GM23248 (cell line): ENCODE results near the gene NTF4. TPM values are rescaled to one million over a fixed set of nuclear protein-coding genes. Genes with fewer than 3 reads are reported as not detected.

ENCODE experiments used
- DNase-seq: peaks from one replicate; pipeline ENCODE4 v3.0.0-alpha.2; 2015
- H2AFZ ChIP-seq: fragments of 200-600 bp; sonication (generic); 2 replicates; pipeline ENCODE4 v1.6.1; 2016; ENCODE audit warnings: antibody characterized with exemption
- H3F3A ChIP-seq: fragments of 200-600 bp; sonication (generic); 2 replicates; pipeline ENCODE4 v1.6.1; 2016; ENCODE audit warnings: mild to moderate bottlenecking, antibody characterized with exemption, mixed run types; ENCODE audit not compliant: insufficient read depth
- H3K27ac ChIP-seq: fragments of 200-600 bp; sonication (generic); 2 replicates; pipeline ENCODE4 v1.5.1; 2016; ENCODE audit warnings: mild to moderate bottlenecking
- H3K27me3 ChIP-seq: fragments of 200-600 bp; sonication (generic); replicated peaks from 2 replicates; pipeline ENCODE4 v1.6.1; 2016; ENCODE audit warnings: mild to moderate bottlenecking; ENCODE audit not compliant: insufficient read depth
- H3K36me3 ChIP-seq: fragments of 200-600 bp; sonication (generic); 2 replicates; pipeline ENCODE4 v1.6.1; 2016; ENCODE audit warnings: low read depth, mild to moderate bottlenecking
- H3K4me1 ChIP-seq: fragments of 200-600 bp; sonication (generic); 2 replicates; pipeline ENCODE4 v1.6.1; 2016; ENCODE audit warnings: mild to moderate bottlenecking; ENCODE audit not compliant: insufficient read depth
- H3K4me2 ChIP-seq: fragments of 200-600 bp; sonication (generic); one replicate; pipeline ENCODE4 v1.6.1; 2016; ENCODE audit warnings: mild to moderate bottlenecking; ENCODE audit not compliant: unreplicated experiment
- H3K4me3 ChIP-seq: fragments of 200-600 bp; sonication (generic); 2 replicates; pipeline ENCODE4 v1.5.1; 2016; ENCODE audit warnings: mild to moderate bottlenecking
- H3K79me2 ChIP-seq: fragments of 200-600 bp; sonication (generic); 2 replicates; pipeline ENCODE4 v1.6.1; 2016; ENCODE audit warnings: mild to moderate bottlenecking; ENCODE audit not compliant: insufficient read depth
- H3K9ac ChIP-seq: fragments of 200-600 bp; sonication (generic); 2 replicates; pipeline ENCODE4 v1.6.1; 2016; ENCODE audit warnings: mild to moderate bottlenecking
- H3K9me2 ChIP-seq: fragments of 200-600 bp; sonication (generic); 2 replicates; pipeline ENCODE4 v1.6.1; 2016; ENCODE audit warnings: mixed run types, mild to moderate bottlenecking, moderate library complexity; ENCODE audit not compliant: insufficient read depth
- H3K9me3 ChIP-seq: fragments of 200-600 bp; sonication (generic); one replicate; pipeline ENCODE4 v1.6.1; 2017; ENCODE audit warnings: low read depth
- H4K20me1 ChIP-seq: fragments of 200-600 bp; sonication (generic); 2 replicates; pipeline ENCODE4 v1.6.0; 2016; ENCODE audit not compliant: insufficient read depth
- EZH2 ChIP-seq: fragments of 200-600 bp; sonication (generic); IDR thresholded peaks from 2 replicates; pipeline ENCODE4 v1.6.1; 2018; ENCODE audit warnings: antibody characterized with exemption, mild to moderate bottlenecking; ENCODE audit not compliant: insufficient read depth, poor library complexity, severe bottlenecking
- EZH2phosphoT487 ChIP-seq: fragments of 200-600 bp; sonication (generic); IDR thresholded peaks from 2 replicates; pipeline ENCODE4 v1.6.1; 2018; ENCODE audit warnings: antibody characterized with exemption, moderate library complexity, mild to moderate bottlenecking, low read depth; ENCODE audit not compliant: insufficient read depth
- WGBS, 2 experiments: methylation state at CpG; one replicate each; pipeline ENCODE4 v1.1.6; 2015 to 2017; ENCODE audit warnings: low lambda C conversion rate in 2 of 2, low coverage in 1 of 2; ENCODE audit errors: missing lambda C conversion rate in 2 of 2; 5-methylcytosine and 5-hydroxymethylcytosine counted together
- in situ Hi-C: fragments of 300-500 bp; cut with MboI; formaldehyde crosslinking; loops from 2 replicates; pipeline ENCODE4 v1.15.0; 2020
- polyA plus RNA-seq: library from polyadenylated mRNA; unstranded; fragments of >200 nt; fragmentation: Nextera tagmentation; extraction: Ambion mirVana; gene quantifications from 2 replicates; pipeline ENCODE4 v1.2.1, GENCODE V29; 2016
- total RNA-seq: library from RNA; depleted of rRNA; stranded (reverse); fragments of >200 nt; shearing (Covaris generic); gene quantifications from 2 replicates; pipeline ENCODE4 v1.2.3, GENCODE V29; 2014

NTF4 gene
- total and polyA plus RNA-seq, 2 experiments from 2014 or later, result 0.51 TPM; not detected in 1

- WGBS, 2 experiments, result 90 to 95% methylated on average over 6 of the region's 6 CpGs
- H3K36me3 ChIP-seq, result peaks cover 55% of the 10 kb centered on the region
Observed at GRCh38 chr19:49092686-49093085, 28.1 kb upstream of the NTF4 start.

GRCh38 chr19:49091391-49092038 lies 26.9 kb upstream of the NTF4 start:
- Histone ChIP-seq H3K79me2 (peaks cover 100% of the 10 kb centered on the region), H3K4me1 (peaks cover 12% of the 10 kb centered on the region), H3K4me3 (no peak overlapping the region), H3K4me2 (no peak overlapping the region), H3K27ac (no peak overlapping the region), H3K9ac (no peak overlapping the region), H3K9me3 (no peaks in the 10 kb centered on the region), H3K36me3 (peaks cover 54% of the 10 kb centered on the region), H3K9me2 (no peaks in the 10 kb centered on the region), H4K20me1 (peaks cover 17% of the 10 kb centered on the region), H3F3A (peaks cover 30% of the 10 kb centered on the region), H3K27me3 (no peaks in the 10 kb centered on the region), H2AFZ (no peak overlapping the region)
- 89 to 90% methylated on average over 17 of the region's 17 CpGs for WGBS, 2 experiments
- no peak for DNase-seq
- TF ChIP-seq EZH2phosphoT487 (no peak), EZH2 (no peak)
- in situ Hi-C loops, result loop anchor here (10.0 kb wide), 1 partner anchor 113 kb away; no protein-coding TSS in a partner anchor

More at GRCh38 chr19:49092686-49093085, 28.1 kb upstream of the NTF4 start:
- H3K4me2 ChIP-seq, result no peak overlapping the region
- H3K9me2 ChIP-seq, result no peaks in the 10 kb centered on the region
- in situ Hi-C loops, result loop anchor here (10.0 kb wide), 1 partner anchor 112 kb away; no protein-coding TSS in a partner anchor
- H3F3A ChIP-seq, result peaks cover 41% of the 10 kb centered on the region
- H3K4me3 ChIP-seq, result no peak overlapping the region
- TF ChIP-seq EZH2phosphoT487, result no peak
- TF ChIP-seq EZH2, result no peak
- no peak overlapping the region for H3K9ac ChIP-seq
- H3K9me3 ChIP-seq, result no peaks in the 10 kb centered on the region
- no peak overlapping the region for H2AFZ ChIP-seq
- DNase-seq, result no peak
- H3K4me1 ChIP-seq, result 0 out of 2 replicates have a peak, but pooled peaks cover under 1% of the 10 kb centered on the region
- H4K20me1 ChIP-seq, result peaks cover 5% of the 10 kb centered on the region; the same call in 1 of the 2 replicates
- H3K79me2 ChIP-seq, result peaks cover 100% of the 10 kb centered on the region
- H3K27me3 ChIP-seq, result no peaks in the 10 kb centered on the region
- no peak overlapping the region for H3K27ac ChIP-seq

- DNase-seq, result no peak
- Histone ChIP-seq H3K79me2 (peaks cover 60% of the 10 kb centered on the region), H3K4me3 (peak overlapping the region; percentile 90), H4K20me1 (peaks cover 20% of the 10 kb centered on the region), H3K27ac (peak overlapping the region; percentile 73), H3F3A (no peaks in the 10 kb centered on the region), H3K27me3 (no peaks in the 10 kb centered on the region), H2AFZ (no peak overlapping the region), H3K9me3 (no peaks in the 10 kb centered on the region), H3K9ac (peak overlapping the region; percentile 89), H3K9me2 (no peaks in the 10 kb centered on the region), H3K36me3 (peaks cover 17% of the 10 kb centered on the region), H3K4me2 (peak overlapping the region; percentile 80), H3K4me1 (peaks cover 13% of the 10 kb centered on the region)
- TF ChIP-seq EZH2 (no peak), EZH2phosphoT487 (no peak)
- in situ Hi-C loops, result no loop called here
- 22 to 23% methylated on average over 11 of the region's 11 CpGs for WGBS, 2 experiments
Observed at GRCh38 chr19:49086296-49086695, 21.7 kb upstream of the NTF4 start.

GRCh38 chr19:49085868-49086232 lies 21.2 kb upstream of the NTF4 start:
- Histone ChIP-seq H3K79me2 (peaks cover 56% of the 10 kb centered on the region), H4K20me1 (peaks cover 20% of the 10 kb centered on the region), H3K9me3 (no peaks in the 10 kb centered on the region), H3K27ac (peak overlapping the region; percentile 73), H3K4me2 (peak overlapping the region; percentile 80), H3F3A (no peaks in the 10 kb centered on the region), H3K9me2 (no peaks in the 10 kb centered on the region), H3K9ac (peak overlapping the region; percentile 89), H3K27me3 (no peaks in the 10 kb centered on the region), H2AFZ (peak overlapping the region; percentile 57), H3K4me1 (peaks cover 13% of the 10 kb centered on the region), H3K36me3 (peaks cover 13% of the 10 kb centered on the region), H3K4me3 (peak overlapping the region; percentile 90)
- in situ Hi-C loops, result no loop called here
- DNase-seq, result peak; percentile 36
- 1 to 2% methylated on average over 14 of the region's 14 CpGs for WGBS, 2 experiments
- TF ChIP-seq EZH2 (no peak), EZH2phosphoT487 (no peak)
